Immature natural killer cell (primary cell): Measurements from ENCODE around the gene TLE1. TPM values are rescaled to one million over a fixed set of nuclear protein-coding genes. Genes with fewer than 3 reads are reported as not detected.
A peak's percentile ranks its signal among the peaks of the same experiment; 100 is the strongest.

Source experiments
- DNase-seq, 3 donors: peaks; one replicate each; pipeline ENCODE4 v3.0.0; 2022; ENCODE audit warnings: mixed read lengths in 1 of 3
- H3K27ac Mint-ChIP-seq, 6 donors: one replicate each; pipeline ENCODE4 v1.8.0; 2020; ENCODE audit warnings: mixed read lengths in 6 of 6, mild to moderate bottlenecking in 5 of 6, inconsistent platforms in 4 of 6, moderate library complexity in 3 of 6
- H3K27me3 Mint-ChIP-seq, 3 donors: one replicate each; pipeline ENCODE4 v1.8.0; 2020 to 2021; ENCODE audit warnings: low read depth in 3 of 3, mild to moderate bottlenecking in 3 of 3, mixed read lengths in 3 of 3, moderate library complexity in 3 of 3, inconsistent platforms in 1 of 3
- H3K36me3 Mint-ChIP-seq, 3 donors: one replicate each; pipeline ENCODE4 v1.8.0; 2020; ENCODE audit warnings: mixed read lengths in 3 of 3, inconsistent platforms in 2 of 3, mild to moderate bottlenecking in 2 of 3
- H3K4me1 Mint-ChIP-seq, 2 donors: one replicate each; pipeline ENCODE4 v1.8.0; 2020; ENCODE audit warnings: inconsistent platforms in 2 of 2, mild to moderate bottlenecking in 2 of 2, mixed read lengths in 2 of 2, moderate library complexity in 1 of 2
- H3K4me3 Mint-ChIP-seq, 5 donors: one replicate each; pipeline ENCODE4 v1.8.0; 2020; ENCODE audit warnings: mild to moderate bottlenecking in 5 of 5, mixed read lengths in 5 of 5, inconsistent platforms in 3 of 5, moderate library complexity in 3 of 5
- H3K9me3 Mint-ChIP-seq, 6 donors: one replicate each; pipeline ENCODE4 v1.8.0; 2020; ENCODE audit warnings: mild to moderate bottlenecking in 6 of 6, mixed read lengths in 6 of 6, inconsistent platforms in 4 of 6, moderate library complexity in 3 of 6
- polyA plus RNA-seq, 3 donors: library from polyadenylated mRNA; unstranded; fragments of 300-500 nt; fragmentation: Illumina TruSeq; gene quantifications; one replicate each; pipeline ENCODE4 v1.2.3, GENCODE V29; 2021

TLE1 gene
- polyA plus RNA-seq, 3 donors from 2014 or later, result 63.9 to 97.9 (median 77.0) TPM

- H3K36me3 Mint-ChIP-seq, result peaks cover 4 to 15% (median 13%) of the 10 kb centered on the region in 3 donors
- no peak for DNase-seq
- H3K4me1 Mint-ChIP-seq, result no peaks in the 10 kb centered on the region
- no peak overlapping the region for H3K4me3 Mint-ChIP-seq
- H3K9me3 Mint-ChIP-seq, result no peaks in the 10 kb centered on the region
- H3K27ac Mint-ChIP-seq, result no peak overlapping the region
- peaks cover 0 to 4% (median 0%) of the 10 kb centered on the region in 3 donors for H3K27me3 Mint-ChIP-seq
Observed at GRCh38 chr9:81575956-81576355, 113.4 kb downstream of the TLE1 start.

- Mint-ChIP-seq H3K27me3 (peaks cover 0 to 4% (median 0%) of the 10 kb centered on the region in 3 donors), H3K27ac (no peak overlapping the region), H3K9me3 (no peaks in the 10 kb centered on the region), H3K4me1 (no peaks in the 10 kb centered on the region), H3K4me3 (no peak overlapping the region), H3K36me3 (peaks cover 2 to 14% (median 10%) of the 10 kb centered on the region in 3 donors)
- no peak for DNase-seq
Observed at GRCh38 chr9:81574405-81574804, 114.9 kb downstream of the TLE1 start.

- no peak for DNase-seq
- Mint-ChIP-seq H3K27ac (no peak overlapping the region), H3K9me3 (no peaks in the 10 kb centered on the region), H3K27me3 (peaks cover 0 to 4% (median 0%) of the 10 kb centered on the region in 3 donors), H3K4me3 (no peak overlapping the region), H3K36me3 (peaks cover 0 to 12% (median 8%) of the 10 kb centered on the region in 3 donors), H3K4me1 (no peaks in the 10 kb centered on the region)
Observed at GRCh38 chr9:81573415-81574321, 115.7 kb downstream of the TLE1 start.

GRCh38 chr9:81570083-81570482 is 119.3 kb downstream of the TLE1 start:
- Mint-ChIP-seq H3K36me3 (peaks cover 0 to 6% (median 3%) of the 10 kb centered on the region in 3 donors), H3K27me3 (peaks cover 0 to 4% (median 0%) of the 10 kb centered on the region in 3 donors), H3K27ac (no peak overlapping the region), H3K4me1 (no peaks in the 10 kb centered on the region), H3K9me3 (no peaks in the 10 kb centered on the region), H3K4me3 (no peak overlapping the region)
- DNase-seq, result no peak

GRCh38 chr9:81566074-81566698 is 123.2 kb downstream of the TLE1 start:
- Mint-ChIP-seq H3K4me1 (peaks cover 0 to 1% of the 10 kb centered on the region in 2 donors), H3K27ac (peak overlapping the region in 1 of 6 donors; percentile 45), H3K4me3 (no peak overlapping the region), H3K36me3 (peaks cover 0 to 3% (median 0%) of the 10 kb centered on the region in 3 donors), H3K27me3 (peaks cover 0 to 11% (median 4%) of the 10 kb centered on the region in 3 donors), H3K9me3 (peaks cover 0 to 1% (median 0%) of the 10 kb centered on the region in 6 donors)
- no peak for DNase-seq

- DNase-seq, result no peak
- Mint-ChIP-seq H3K4me1 (peaks cover 0 to 3% of the 10 kb centered on the region in 2 donors), H3K27ac (peak overlapping the region in 1 of 6 donors; percentile 45), H3K9me3 (peaks cover 0 to 1% (median 0%) of the 10 kb centered on the region in 6 donors), H3K4me3 (no peak overlapping the region), H3K36me3 (peaks cover 0 to 3% (median 0%) of the 10 kb centered on the region in 3 donors), H3K27me3 (peaks cover 0 to 13% (median 4%) of the 10 kb centered on the region in 3 donors)
Observed at GRCh38 chr9:81565609-81566008, 123.7 kb downstream of the TLE1 start.

GRCh38 chr9:81565144-81565543 is 124.2 kb downstream of the TLE1 start:
- H3K27me3 Mint-ChIP-seq, result peaks cover 0 to 13% (median 4%) of the 10 kb centered on the region in 3 donors
- no peak for DNase-seq

GRCh38 chr9:81564632-81565031 is 124.7 kb downstream of the TLE1 start:
- peaks cover 0 to 3% of the 10 kb centered on the region in 2 donors for H3K4me1 Mint-ChIP-seq
- H3K27ac Mint-ChIP-seq, result no peak overlapping the region
- peaks cover 0 to 1% (median 0%) of the 10 kb centered on the region in 6 donors for H3K9me3 Mint-ChIP-seq
- H3K27me3 Mint-ChIP-seq, result peaks cover 0 to 15% (median 4%) of the 10 kb centered on the region in 3 donors
- H3K36me3 Mint-ChIP-seq, result no peaks in the 10 kb centered on the region
- no peak overlapping the region for H3K4me3 Mint-ChIP-seq
- no peak for DNase-seq

More at GRCh38 chr9:81565144-81565543, 124.2 kb downstream of the TLE1 start:
- peaks cover 0 to 1% (median 0%) of the 10 kb centered on the region in 6 donors for H3K9me3 Mint-ChIP-seq
- no peak overlapping the region for H3K4me3 Mint-ChIP-seq
- no peak overlapping the region for H3K27ac Mint-ChIP-seq
- peaks cover 0 to 3% of the 10 kb centered on the region in 2 donors for H3K4me1 Mint-ChIP-seq
- peaks cover 0 to 3% (median 0%) of the 10 kb centered on the region in 3 donors for H3K36me3 Mint-ChIP-seq

GRCh38 chr9:81563739-81564138 is 125.6 kb downstream of the TLE1 start:
- H3K4me1 Mint-ChIP-seq, result peaks cover 0 to 3% of the 10 kb centered on the region in 2 donors
- H3K9me3 Mint-ChIP-seq, result peaks cover 0 to 1% (median 0%) of the 10 kb centered on the region in 6 donors
- H3K4me3 Mint-ChIP-seq, result no peak overlapping the region
- DNase-seq, result no peak
- H3K27ac Mint-ChIP-seq, result no peak overlapping the region
- H3K27me3 Mint-ChIP-seq, result peaks cover 0 to 15% (median 4%) of the 10 kb centered on the region in 3 donors
- H3K36me3 Mint-ChIP-seq, result no peaks in the 10 kb centered on the region

- no peak for DNase-seq
- Mint-ChIP-seq H3K36me3 (no peaks in the 10 kb centered on the region), H3K27ac (no peak overlapping the region), H3K9me3 (peaks cover 0 to 1% (median 0%) of the 10 kb centered on the region in 6 donors), H3K4me3 (no peak overlapping the region), H3K4me1 (peaks cover 0 to 3% of the 10 kb centered on the region in 2 donors), H3K27me3 (peaks cover 0 to 15% (median 4%) of the 10 kb centered on the region in 3 donors)
Observed at GRCh38 chr9:81563020-81563407, 126.3 kb downstream of the TLE1 start.

- peaks cover 0 to 3% of the 10 kb centered on the region in 2 donors for H3K4me1 Mint-ChIP-seq
- H3K4me3 Mint-ChIP-seq, result no peak overlapping the region
Observed at GRCh38 chr9:81562231-81563019, 126.9 kb downstream of the TLE1 start.

GRCh38 chr9:81560851-81561732 is 128.3 kb downstream of the TLE1 start:
- Mint-ChIP-seq H3K36me3 (no peaks in the 10 kb centered on the region), H3K4me1 (peaks cover 0 to 3% of the 10 kb centered on the region in 2 donors), H3K9me3 (peaks cover 0 to 1% (median 0%) of the 10 kb centered on the region in 6 donors), H3K27ac (no peak overlapping the region), H3K27me3 (peaks cover 0 to 24% (median 4%) of the 10 kb centered on the region in 3 donors), H3K4me3 (no peak overlapping the region)
- no peak for DNase-seq

More at GRCh38 chr9:81562231-81563019, 126.9 kb downstream of the TLE1 start:
- Mint-ChIP-seq H3K27me3 (peaks cover 0 to 21% (median 4%) of the 10 kb centered on the region in 3 donors), H3K9me3 (peaks cover 0 to 1% (median 0%) of the 10 kb centered on the region in 6 donors), H3K36me3 (no peaks in the 10 kb centered on the region), H3K27ac (no peak overlapping the region)
- DNase-seq, result no peak
